ENCODE results near the gene IQCE. TPM values are rescaled to one million over a fixed set of nuclear protein-coding genes. Genes with fewer than 3 reads are reported as not detected.
"Not testable (repeated sequence)": the region's sequence is repeated elsewhere in the genome, so short reads cannot be mapped to it uniquely, and the experiment has no call there.

Gene IQCE
- total RNA-seq, 1 donor from 2014 or later, result 32.0 TPM

GRCh38 chr7:2585446-2585845, 26.7 kb downstream of the IQCE start:
- ATAC-seq, result no peak
- Histone ChIP-seq H3K4me3 (no peak overlapping the region), H3K36me3 (peaks cover 52% of the 10 kb centered on the region), H3K27me3 (ENCODE audit: low read depth) (no peaks in the 10 kb centered on the region), H3K9me3 (no peaks in the 10 kb centered on the region), H3K27ac (no peak overlapping the region), H3K4me1 (no peaks in the 10 kb centered on the region)
- no peak for DNase-seq
- TF ChIP-seq CTCF (IDR thresholded peaks at IDR 0.05), result no peak
- intact Hi-C loops (cut with DNase I), result no loop called here

GRCh38 chr7:2586326-2587020, 27.7 kb downstream of the IQCE start:
- Histone ChIP-seq H3K4me3 (no peak overlapping the region), H3K9me3 (no peaks in the 10 kb centered on the region), H3K4me1 (no peaks in the 10 kb centered on the region), H3K36me3 (peaks cover 62% of the 10 kb centered on the region), H3K27me3 (ENCODE audit: low read depth) (no peaks in the 10 kb centered on the region), H3K27ac (no peak overlapping the region)
- no peak for TF ChIP-seq CTCF (IDR thresholded peaks at IDR 0.05)
- ATAC-seq (peak in 1 of 2 donors; percentile 10), DNase-seq (no peak)
- intact Hi-C loops (cut with DNase I), result no loop called here

- no peak for DNase-seq
- no peak overlapping the region for H3K4me3 ChIP-seq
- no peaks in the 10 kb centered on the region for H3K27me3 ChIP-seq (ENCODE audit: low read depth)
- H3K36me3 ChIP-seq, result peaks cover 66% of the 10 kb centered on the region
- no peak overlapping the region for H3K27ac ChIP-seq
- no peak for TF ChIP-seq CTCF (IDR thresholded peaks at IDR 0.05)
- H3K9me3 ChIP-seq, result no peaks in the 10 kb centered on the region
- ATAC-seq, result no peak
- intact Hi-C loops (cut with DNase I), result no loop called here
- no peaks in the 10 kb centered on the region for H3K4me1 ChIP-seq
These were observed 28.4 kb downstream of the IQCE start for GRCh38 chr7:2587134-2587533.

GRCh38 chr7:2587778-2588177, 29.0 kb downstream of the IQCE start:
- no peak overlapping the region for H3K27ac ChIP-seq
- no peak overlapping the region for H3K4me3 ChIP-seq
- peaks cover 72% of the 10 kb centered on the region for H3K36me3 ChIP-seq
- intact Hi-C loops (cut with DNase I), result no loop called here
- ATAC-seq (peak; percentile 12 to 18), DNase-seq (no peak)
- no peak for TF ChIP-seq CTCF (IDR thresholded peaks at IDR 0.05)
- H3K27me3 ChIP-seq (ENCODE audit: low read depth), result no peaks in the 10 kb centered on the region
- H3K4me1 ChIP-seq, result no peaks in the 10 kb centered on the region
- H3K9me3 ChIP-seq, result no peaks in the 10 kb centered on the region

GRCh38 chr7:2589341-2589740, 30.6 kb downstream of the IQCE start:
- no peak for ATAC-seq
- no peak overlapping the region for H3K4me3 ChIP-seq
- H3K36me3 ChIP-seq, result peaks cover 82% of the 10 kb centered on the region
- no peaks in the 10 kb centered on the region for H3K27me3 ChIP-seq (ENCODE audit: low read depth)
- H3K4me1 ChIP-seq, result no peaks in the 10 kb centered on the region
- TF ChIP-seq CTCF (IDR thresholded peaks at IDR 0.05), result no peak
- DNase-seq, result no peak
- H3K27ac ChIP-seq, result no peak overlapping the region
- intact Hi-C loops (cut with DNase I), result no loop called here
- H3K9me3 ChIP-seq, result no peaks in the 10 kb centered on the region

- H3K4me3 ChIP-seq; H3K27me3 ChIP-seq (ENCODE audit: low read depth); ATAC-seq; H3K9me3 ChIP-seq; H3K27ac ChIP-seq; intact Hi-C loops (cut with DNase I); H3K4me1 ChIP-seq; DNase-seq: not testable (repeated sequence)
- H3K36me3 ChIP-seq, result peaks cover 82% of the 10 kb centered on the region
These were observed 31.2 kb downstream of the IQCE start for GRCh38 chr7:2589941-2590340.
